HFF-Myc (cell line): Measurements from ENCODE around the gene TUFM.

Experiments used
- DNase-seq: peaks from one replicate; pipeline ENCODE4 v3.0.0-alpha.2; 2011; ENCODE audit warnings: low read depth; ENCODE audit errors: extremely low read depth
- H3K4me3 ChIP-seq: replicated peaks from 2 replicates; pipeline ENCODE4 v1.5.1; 2011; ENCODE audit warnings: low read depth, mild to moderate bottlenecking, control low read depth, low read length
- CTCF ChIP-seq: IDR thresholded peaks from 2 replicates; pipeline ENCODE4 v1.5.1; 2012; ENCODE audit warnings: mild to moderate bottlenecking, low read depth, low read length, control low read depth; ENCODE audit errors: missing control alignments

The TUFM gene

DNA sequence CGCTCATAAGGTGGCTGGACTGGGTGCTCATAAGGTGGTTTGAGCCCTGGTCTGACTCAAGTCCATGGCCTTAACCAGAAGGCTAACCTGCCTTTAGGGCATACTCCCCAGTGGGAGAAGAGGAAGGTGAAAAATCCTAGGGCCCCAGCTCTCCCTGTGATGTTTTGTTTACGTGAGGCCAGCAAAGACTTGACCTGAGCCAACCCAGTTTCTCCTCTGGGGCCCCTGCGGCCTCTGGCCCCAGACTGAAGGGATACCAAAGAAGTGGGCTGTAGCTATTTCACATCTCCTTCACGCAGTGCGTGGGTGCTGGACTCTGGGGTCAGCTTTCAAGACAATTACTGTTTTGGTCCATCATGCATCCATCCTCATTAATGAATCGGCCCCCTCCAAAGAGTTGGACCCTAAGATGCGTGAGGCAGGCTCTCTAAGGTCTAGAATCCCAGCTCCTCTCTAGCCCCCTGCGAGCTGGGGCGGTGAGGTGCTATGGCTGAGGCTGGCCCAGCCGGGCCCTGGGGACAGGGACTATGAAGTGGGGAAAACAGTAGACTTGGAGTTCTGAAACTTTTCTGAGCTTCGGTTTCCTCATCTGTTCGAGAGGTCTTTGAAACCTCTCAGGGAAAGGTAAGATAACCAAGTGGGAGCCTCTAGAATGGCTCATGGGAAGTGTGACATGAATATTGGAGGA, 19.0 kb upstream of the TUFM start:
- peak overlapping the region; percentile 88 for H3K4me3 ChIP-seq
- no peak for DNase-seq
- no peak for TF ChIP-seq CTCF

GRCh38 chr16:28863929-28864793, 18.0 kb upstream of the TUFM start:
- no peak for TF ChIP-seq CTCF
- H3K4me3 ChIP-seq, result peak overlapping the region; percentile 88
- no peak for DNase-seq

GRCh38 chr16:28859326-28859725, 13.2 kb upstream of the TUFM start:
- H3K4me3 ChIP-seq, result no peak overlapping the region
- DNase-seq, result no peak
- no peak for TF ChIP-seq CTCF

GRCh38 chr16:28858421-28858820, 12.3 kb upstream of the TUFM start:
- TF ChIP-seq CTCF, result no peak
- no peak for DNase-seq
- H3K4me3 ChIP-seq, result no peak overlapping the region

GRCh38 chr16:28846933-28847273, 755 bp upstream of the TUFM start:
- peak overlapping the region; percentile 75 for H3K4me3 ChIP-seq
- TF ChIP-seq CTCF, result no peak
- DNase-seq, result no peak

GRCh38 chr16:28845761-28846079, 428 bp downstream of the TUFM start:
- peak overlapping the region; percentile 75 for H3K4me3 ChIP-seq
- no peak for TF ChIP-seq CTCF
- DNase-seq, result no peak

DNA sequence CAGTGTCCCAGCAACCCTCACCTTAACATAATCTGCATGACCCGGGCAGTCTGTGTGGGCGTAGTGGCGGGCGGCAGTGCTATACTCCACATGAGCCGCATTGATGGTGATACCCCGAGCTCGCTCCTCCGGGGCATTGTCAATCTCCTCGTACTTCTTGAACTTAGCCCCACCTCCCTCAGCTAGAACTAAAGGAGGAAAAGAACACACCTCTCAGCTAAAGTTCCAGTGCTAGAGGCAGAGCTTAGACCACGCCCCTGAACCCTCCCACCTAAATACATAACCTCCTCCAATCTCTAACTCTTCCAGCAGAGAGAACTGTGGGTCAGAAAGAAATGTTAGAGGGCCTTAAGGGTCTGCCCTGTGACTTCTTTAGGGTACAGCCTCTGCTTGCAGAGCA, 855 bp downstream of the TUFM start:
- no peak for TF ChIP-seq CTCF
- no peak for DNase-seq
- peak overlapping the region; percentile 75 for H3K4me3 ChIP-seq
